SW 1271 (cell line): ENCODE data around the gene HOXD12.

Source experiments
- DNase-seq, 2 experiments: peaks; one replicate each; lab custom pipeline; 2025; lab: John Stamatoyannopoulos, UW

The HOXD12 gene

DNA sequence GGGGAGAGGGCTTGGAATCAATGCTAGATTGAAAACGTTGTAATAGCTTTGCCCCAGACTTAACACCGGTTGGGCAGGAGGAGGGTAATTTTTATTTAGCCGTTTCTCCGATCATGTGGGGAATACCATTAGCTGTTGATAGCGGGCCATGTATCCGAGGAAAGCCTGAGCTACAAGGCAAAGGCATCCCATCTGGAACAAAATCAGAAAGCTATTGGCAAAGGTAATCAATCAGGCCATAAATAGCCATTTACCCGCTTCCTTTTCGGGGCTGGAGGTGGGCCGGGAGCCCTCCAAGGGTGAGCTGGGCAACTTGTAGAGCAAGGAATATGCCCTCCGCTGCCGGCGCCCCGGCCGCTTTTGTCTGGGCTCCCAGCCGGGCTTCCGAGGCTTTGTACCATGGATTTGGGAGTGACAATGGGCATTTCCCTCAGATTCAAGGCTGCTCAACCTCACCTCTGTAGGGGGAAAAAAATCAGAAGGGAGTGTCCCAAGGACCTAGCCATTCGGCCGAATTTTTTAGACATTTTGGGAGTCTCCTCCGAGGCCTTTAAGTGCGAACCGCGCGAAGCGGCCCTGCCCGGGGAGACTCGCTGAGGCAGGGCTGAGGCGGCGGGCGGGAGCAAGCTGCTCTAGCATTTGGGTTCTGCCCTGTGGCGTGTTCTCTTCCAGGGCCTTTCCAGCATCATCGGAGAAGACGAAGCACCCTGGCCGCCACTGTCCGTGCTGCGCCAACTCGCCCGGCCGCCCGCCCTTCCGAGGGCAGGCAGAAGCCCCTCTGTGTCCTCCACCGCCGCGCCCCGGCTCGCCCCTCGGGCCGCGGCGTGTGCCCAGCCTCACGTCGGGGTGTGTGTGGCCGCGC lies 21.8 kb downstream of the HOXD12 start:
- DNase-seq = no peak

DNA sequence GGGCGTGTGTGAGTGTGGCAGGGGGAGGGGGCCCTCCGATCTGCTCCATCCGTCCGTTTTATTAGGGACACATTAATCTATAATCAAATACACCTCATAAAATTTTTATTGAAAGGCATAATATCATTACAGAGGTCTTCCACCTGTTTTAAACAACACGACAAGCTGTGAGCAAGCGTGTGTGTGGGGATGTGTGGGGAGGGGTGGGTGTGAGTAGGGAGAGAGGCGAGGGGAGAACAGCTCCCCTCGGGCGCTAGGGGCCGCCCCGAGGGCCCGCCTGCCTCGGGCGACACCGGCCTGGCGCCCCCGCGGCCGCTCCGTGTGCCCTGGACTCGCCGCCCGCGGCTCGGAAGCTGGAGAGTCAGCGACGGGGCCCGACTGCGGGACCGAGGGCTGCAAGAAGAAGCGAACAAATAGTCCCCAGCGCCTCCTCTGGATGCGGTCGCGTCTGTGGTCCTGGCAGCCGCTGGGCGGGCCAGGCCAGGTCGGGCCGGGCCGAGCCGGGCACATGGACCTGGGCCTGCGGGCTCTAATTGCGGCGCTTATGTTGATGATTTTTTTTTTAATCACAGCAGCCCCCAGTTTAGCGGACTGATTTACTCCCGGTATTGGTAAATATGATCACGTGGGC lies 22.6 kb downstream of the HOXD12 start:
- DNase-seq = peak; percentile 55 to 82

DNA sequence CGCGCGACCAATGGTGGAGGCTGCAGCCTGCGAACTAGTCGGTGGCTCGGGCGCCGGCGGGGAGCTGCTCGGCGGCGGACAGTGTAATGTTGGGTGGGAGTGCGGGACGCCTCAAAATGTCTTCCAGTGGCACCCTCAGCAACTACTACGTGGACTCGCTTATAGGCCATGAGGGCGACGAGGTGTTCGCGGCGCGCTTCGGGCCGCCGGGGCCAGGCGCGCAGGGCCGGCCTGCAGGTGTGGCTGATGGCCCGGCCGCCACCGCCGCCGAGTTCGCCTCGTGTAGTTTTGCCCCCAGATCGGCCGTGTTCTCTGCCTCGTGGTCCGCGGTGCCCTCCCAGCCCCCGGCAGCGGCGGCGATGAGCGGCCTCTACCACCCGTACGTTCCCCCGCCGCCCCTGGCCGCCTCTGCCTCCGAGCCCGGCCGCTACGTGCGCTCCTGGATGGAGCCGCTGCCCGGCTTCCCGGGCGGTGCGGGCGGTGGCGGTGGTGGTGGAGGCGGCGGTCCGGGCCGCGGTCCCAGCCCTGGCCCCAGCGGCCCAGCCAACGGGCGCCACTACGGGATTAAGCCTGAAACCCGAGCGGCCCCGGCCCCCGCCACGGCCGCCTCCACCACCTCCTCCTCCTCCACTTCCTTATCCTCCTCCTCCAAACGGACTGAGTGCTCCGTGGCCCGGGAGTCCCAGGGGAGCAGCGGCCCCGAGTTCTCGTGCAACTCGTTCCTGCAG lies 23.3 kb downstream of the HOXD12 start, which contains the start of gene HOXD9:
Gene HOXD9, plus strand, starts transcription at position 37 of the 728 bp plus-strand sequence. Its CDS starts 50 bp downstream, at position 87.
- DNase-seq = no peak

- DNase-seq = no peak
Observed at GRCh38 chr2:176123411-176124109, 24.0 kb downstream of the HOXD12 start.

- DNase-seq = no peak
Observed at GRCh38 chr2:176124110-176124946, 24.7 kb downstream of the HOXD12 start.

GRCh38 chr2:176124947-176125771 lies 25.6 kb downstream of the HOXD12 start:
- no peak for DNase-seq

DNA sequence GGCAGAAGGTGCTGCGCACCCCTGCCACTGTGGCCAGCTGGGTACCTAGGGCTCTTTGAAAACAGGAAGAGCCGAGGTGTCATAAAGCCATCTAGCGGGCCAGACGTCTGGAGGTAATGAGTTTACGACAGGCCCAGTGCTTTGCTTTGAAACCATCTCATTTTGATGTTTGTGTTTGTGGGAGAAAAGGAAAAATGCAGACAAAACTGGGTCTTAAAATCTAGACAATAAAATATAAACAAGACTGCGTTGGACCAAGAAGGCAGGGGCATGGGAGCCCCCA lies 26.1 kb downstream of the HOXD12 start:
- no peak for DNase-seq

GRCh38 chr2:176126929-176127773 lies 27.6 kb downstream of the HOXD12 start:
- peak in 1 of 2 experiments; percentile 53 for DNase-seq

GRCh38 chr2:176127774-176128072 lies 28.1 kb downstream of the HOXD12 start:
- no peak for DNase-seq

DNA sequence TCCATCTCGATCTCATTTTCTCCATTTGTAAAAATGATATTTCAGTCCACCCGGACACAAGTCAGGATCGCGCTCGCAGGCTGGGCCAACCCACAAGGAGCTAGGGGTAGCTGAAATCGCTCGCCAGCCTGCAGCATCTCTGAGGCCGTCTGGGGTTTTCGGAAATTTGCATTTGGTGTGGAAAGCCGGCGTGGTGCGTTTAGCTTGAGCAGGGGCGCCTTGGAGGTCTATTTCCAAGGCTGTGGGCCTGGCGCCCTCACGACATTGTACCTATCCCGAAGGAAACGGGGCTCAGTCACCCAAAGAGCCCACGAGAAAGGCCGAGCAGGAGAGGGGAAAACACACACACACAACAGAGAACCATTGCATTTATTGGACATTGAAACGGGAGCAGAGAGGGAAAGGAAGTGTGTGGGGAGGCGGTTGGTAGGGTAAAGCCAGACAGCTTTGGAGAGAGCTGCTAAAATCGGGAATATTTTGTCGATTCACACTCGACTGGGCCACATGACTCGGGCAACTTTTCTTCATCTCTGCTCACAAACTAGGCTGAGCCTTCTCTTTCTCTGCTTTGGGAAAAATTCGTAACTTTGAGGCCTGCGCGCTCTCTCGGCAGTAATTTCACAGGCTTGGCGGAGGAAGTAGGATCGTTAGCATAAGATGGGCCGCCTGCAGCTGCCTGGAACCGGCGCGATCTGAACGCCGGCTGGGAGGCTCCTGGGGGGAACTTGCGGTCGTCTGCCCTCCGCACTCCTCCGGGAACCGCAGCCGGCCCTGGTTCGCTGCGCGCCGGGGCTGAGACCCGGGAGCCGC lies 28.8 kb downstream of the HOXD12 start:
- no peak for DNase-seq

GRCh38 chr2:176128982-176129796 lies 29.6 kb downstream of the HOXD12 start, which contains the start of gene HOXD8:
Gene HOXD8, plus strand, starts transcription at chr2:176129705. Its CDS starts 662 bp downstream, at chr2:176130367.
- DNase-seq = peak; percentile 32 to 81

GRCh38 chr2:176129813-176130146 lies 30.2 kb downstream of the HOXD12 start:
- DNase-seq = peak in 1 of 2 experiments; percentile 64

DNA sequence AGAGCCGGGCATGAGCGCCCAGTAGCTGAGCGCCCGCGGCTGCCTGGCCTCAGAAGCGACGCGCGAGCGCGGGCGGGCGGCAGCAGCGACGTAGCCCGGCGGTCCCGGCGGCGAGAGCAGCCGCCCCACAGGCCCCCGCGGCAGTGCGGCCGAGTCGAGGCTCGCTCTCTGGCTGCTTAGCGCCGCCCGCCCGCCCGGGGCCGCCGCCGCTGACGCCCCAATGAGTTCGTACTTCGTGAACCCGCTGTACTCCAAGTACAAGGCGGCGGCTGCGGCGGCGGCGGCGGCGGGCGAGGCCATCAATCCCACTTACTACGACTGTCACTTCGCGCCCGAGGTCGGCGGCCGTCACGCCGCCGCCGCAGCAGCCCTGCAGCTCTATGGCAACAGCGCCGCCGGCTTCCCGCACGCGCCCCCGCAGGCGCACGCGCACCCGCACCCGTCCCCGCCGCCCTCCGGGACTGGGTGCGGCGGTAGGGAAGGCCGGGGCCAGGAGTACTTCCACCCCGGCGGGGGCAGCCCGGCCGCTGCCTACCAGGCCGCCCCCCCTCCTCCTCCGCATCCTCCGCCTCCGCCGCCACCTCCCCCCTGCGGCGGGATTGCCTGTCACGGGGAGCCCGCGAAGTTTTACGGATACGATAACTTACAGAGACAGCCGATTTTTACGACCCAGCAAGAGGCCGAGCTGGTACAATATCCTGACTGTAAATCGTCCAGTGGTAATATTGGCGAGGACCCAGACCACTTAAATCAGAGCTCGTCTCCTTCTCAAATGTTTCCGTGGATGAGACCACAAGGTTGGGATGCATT lies 30.8 kb downstream of the HOXD12 start:
- peak in 1 of 2 experiments; percentile 50 for DNase-seq

DNA sequence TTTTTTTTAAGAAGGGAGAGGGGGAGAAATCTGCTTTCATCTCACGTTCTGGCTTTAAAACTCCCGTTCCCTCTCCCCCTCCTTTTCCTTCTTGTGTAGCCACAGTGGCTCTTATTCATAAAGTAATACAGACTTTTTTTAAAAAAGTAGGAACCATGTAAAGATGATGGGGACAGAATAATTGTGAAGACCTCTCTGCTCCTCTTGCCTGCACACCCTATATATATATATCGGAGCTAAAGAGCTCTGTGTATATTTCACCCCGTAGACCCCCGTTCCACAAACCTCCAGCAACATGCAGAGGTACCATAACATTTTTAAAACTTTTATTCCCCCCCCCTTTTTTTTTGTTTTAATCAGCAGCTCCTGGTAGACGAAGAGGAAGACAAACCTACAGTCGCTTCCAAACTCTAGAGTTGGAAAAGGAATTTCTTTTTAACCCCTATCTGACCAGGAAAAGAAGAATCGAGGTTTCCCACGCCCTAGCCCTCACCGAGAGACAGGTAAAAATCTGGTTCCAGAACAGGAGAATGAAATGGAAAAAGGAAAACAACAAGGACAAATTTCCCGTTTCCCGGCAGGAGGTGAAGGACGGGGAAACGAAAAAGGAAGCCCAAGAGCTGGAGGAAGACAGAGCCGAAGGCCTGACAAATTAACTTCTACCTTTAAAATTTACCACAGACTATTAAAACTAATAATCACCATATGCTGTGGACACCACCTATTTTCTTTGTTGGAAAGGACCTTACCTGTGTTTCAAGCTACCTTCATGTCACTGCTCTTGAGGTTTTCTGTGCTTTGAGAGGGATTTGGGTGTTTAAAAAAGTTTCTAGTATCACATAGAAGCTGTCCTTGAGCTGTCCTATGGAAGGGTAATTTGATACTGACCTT lies 31.6 kb downstream of the HOXD12 start:
- no peak for DNase-seq

DNA sequence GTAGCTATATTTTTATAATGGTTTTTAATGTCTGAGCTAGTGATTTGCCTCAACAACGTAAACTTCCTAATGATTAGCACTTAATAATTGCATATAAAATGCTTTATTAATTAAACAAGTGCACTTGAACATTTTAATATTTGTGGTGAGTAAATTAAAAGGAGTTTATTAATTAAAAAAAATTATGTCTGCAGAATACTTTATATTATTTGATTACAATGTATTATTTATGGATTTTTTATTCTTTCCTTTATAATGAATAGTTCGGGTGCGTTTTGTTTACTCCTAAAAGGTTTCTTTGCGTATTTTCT lies 32.2 kb downstream of the HOXD12 start:
- DNase-seq = no peak
